Rectal smooth muscle tissue (tissue), 1 donor: ENCODE results near the gene MINAR1.

Experiments
- H3K27ac ChIP-seq: one replicate; pipeline ENCODE4 v1.7.0; 2013; ENCODE audit warnings: low read depth, low read length, inconsistent platforms
- H3K27me3 ChIP-seq: one replicate; pipeline ENCODE4 v1.7.0; 2013; ENCODE audit warnings: low read length; ENCODE audit not compliant: control insufficient read depth, insufficient read depth
- H3K36me3 ChIP-seq: one replicate; pipeline ENCODE4 v1.7.0; 2013; ENCODE audit warnings: low read length; ENCODE audit not compliant: control insufficient read depth, insufficient read depth
- H3K4me1 ChIP-seq: one replicate; pipeline ENCODE4 v1.7.0; 2013; ENCODE audit warnings: low read length; ENCODE audit not compliant: control insufficient read depth, insufficient read depth
- H3K4me3 ChIP-seq: one replicate; pipeline ENCODE4 v1.7.0; 2013; ENCODE audit warnings: low read length
- H3K9ac ChIP-seq: one replicate; pipeline ENCODE4 v1.7.0; 2013; ENCODE audit warnings: low read length

Gene MINAR1

DNA sequence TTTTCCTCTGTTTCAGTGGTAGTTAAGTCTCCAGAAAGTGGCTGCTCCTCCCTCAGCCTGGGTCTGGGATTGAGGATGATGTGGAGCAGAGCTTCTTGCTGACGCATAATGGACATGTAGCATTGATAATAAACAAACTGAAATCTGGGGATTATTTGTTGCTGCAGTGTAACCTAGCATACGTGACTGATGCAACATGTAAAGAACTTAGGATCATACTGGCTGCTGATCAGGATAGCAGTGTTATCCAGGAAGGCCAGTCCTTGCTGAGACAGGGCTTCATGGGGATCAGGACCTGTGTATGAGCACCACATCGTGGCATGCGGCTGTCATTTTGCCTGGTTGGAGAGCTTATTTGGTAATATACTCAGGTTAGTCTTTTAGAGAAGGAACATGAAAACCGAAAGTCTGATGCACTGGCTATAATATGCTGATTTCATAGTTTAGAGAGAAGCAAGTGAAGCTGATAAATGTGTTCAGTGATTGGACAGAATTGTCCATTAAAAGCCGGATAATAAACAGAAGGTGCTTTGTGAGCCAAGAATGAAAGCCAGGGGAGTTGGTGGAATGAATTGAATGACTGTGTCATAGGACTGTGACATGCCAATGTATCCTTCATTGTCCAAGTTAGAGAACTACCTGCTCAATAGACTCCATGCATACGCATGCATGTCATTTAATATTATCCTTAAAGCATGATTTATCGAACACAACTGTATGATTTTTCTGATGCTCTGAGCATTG lies 4.1 kb downstream of the MINAR1 start:
- no peaks in the 10 kb centered on the region for H3K36me3 ChIP-seq
- peaks cover 7% of the 10 kb centered on the region for H3K27me3 ChIP-seq
- no peaks in the 10 kb centered on the region for H3K4me1 ChIP-seq
- H3K9ac ChIP-seq = no peak overlapping the region
- H3K27ac ChIP-seq = no peak overlapping the region
- H3K4me3 ChIP-seq = no peak overlapping the region

DNA sequence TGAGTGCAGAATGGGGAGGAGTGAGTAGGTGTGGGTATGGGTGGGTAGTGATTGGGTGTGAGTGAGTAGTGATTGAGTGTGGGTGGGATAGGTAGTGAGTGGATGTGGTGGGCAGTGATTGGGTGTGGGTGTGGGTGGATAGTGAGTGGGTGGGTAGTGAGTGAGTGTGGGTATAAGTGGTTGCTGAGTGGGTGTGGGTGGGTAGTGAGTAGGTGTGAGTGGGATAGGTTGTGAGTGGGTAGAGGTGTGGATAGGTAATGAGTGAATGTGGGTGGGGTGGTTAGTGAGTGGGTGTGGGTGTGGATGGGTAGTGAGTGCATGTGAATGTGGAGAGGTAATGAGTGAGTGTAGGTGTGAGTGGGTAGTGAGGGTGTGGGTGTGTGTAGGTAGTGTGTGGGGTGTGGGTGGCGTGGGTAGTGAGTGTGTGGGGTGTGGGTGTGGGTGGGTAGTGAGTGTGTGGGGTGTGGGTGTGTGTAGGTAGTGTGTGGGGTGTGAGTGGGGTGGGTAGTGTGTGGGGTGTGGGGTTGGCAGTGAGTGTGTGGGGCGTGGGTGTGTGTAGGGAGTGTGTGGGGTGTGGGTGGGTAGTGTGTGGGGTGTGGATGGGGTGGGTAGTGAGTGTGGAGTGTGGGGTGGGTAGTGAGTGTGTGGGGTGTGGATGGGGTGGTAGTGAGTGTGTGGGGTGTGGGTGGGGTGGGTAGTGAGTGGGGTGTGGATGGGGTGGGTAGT lies 5.3 kb downstream of the MINAR1 start:
- no peaks in the 10 kb centered on the region for H3K36me3 ChIP-seq
- H3K27me3 ChIP-seq = peaks cover 5% of the 10 kb centered on the region
- H3K9ac ChIP-seq = no peak overlapping the region
- no peak overlapping the region for H3K27ac ChIP-seq
- H3K4me1 ChIP-seq = no peaks in the 10 kb centered on the region
- no peak overlapping the region for H3K4me3 ChIP-seq

DNA sequence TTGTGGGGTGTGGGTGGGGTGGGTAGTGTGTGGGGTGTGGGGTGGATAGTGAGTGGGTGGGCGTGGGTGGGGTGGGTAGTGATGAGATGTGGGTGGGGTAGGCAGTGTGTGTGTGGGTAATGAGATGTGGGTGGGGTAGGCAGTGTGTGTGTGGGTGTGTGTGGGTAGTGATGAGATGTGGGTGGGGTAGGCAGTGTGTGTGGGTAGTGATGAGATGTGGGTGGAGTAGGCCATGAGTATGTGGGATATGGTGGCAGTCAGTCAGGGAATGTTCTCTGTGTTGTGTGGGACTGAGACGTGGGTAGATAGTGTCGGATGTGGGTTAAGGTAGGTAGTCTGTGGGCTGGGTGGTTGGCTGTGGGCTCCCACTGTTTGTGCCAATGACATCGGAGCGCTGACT lies 7.1 kb downstream of the MINAR1 start:
- H3K27me3 ChIP-seq = no peaks in the 10 kb centered on the region

DNA sequence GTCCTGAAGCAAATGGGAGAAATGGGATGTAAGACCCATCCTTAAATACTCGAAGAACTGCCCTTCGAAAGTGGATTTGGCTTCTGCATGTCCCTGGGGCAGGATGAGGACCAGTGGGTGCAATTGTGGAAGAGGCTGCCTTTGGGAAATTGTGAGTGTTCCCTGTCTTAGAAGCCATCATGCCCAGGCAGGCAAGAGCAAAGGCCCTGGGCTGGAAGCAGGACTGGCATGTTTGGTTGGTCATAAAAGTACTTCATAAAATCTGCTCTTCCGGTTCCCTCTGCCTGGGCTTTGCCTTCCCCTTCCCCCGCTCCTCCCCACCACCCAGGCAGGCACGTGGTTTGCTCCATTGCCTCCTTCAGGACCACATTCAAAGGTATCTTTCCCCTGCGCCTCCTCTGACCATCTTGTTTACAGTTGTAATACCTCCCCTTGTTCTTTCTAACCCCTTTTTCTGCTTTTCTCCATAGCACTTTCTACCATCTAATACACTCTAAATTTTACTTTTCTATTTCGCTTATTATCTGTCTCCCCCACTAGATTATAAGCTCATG lies 8.3 kb downstream of the MINAR1 start:
- no peak overlapping the region for H3K4me3 ChIP-seq
- no peak overlapping the region for H3K27ac ChIP-seq
- H3K4me1 ChIP-seq = no peaks in the 10 kb centered on the region
- H3K36me3 ChIP-seq = no peaks in the 10 kb centered on the region
- no peaks in the 10 kb centered on the region for H3K27me3 ChIP-seq
- H3K9ac ChIP-seq = no peak overlapping the region

More for the DNA sequence above, 7.1 kb downstream of the MINAR1 start:
- Histone ChIP-seq H3K4me1 (no peaks in the 10 kb centered on the region), H3K4me3 (no peak overlapping the region), H3K36me3 (no peaks in the 10 kb centered on the region), H3K9ac (no peak overlapping the region), H3K27ac (no peak overlapping the region)

DNA sequence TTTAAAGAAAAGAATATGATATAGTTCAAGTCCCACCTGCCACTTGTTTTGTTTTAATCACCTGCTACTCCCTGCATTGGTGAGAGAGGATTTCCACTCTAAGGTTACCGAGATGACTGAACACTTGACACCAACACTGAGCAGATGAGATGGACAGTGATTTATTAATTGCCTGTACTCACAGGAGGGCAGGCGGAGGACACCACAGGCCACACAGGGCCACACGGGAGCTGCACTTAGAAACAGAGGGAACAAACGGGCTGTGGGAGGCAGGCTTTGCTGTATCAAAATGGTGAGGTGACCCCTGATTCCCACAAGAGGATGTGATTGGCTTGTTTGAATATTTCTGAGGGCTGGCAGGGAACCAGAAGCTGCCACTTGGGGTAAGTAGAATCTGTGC lies 10.8 kb downstream of the MINAR1 start:
- Histone ChIP-seq H3K4me1 (no peaks in the 10 kb centered on the region), H3K36me3 (no peaks in the 10 kb centered on the region), H3K9ac (no peak overlapping the region), H3K27ac (no peak overlapping the region), H3K4me3 (no peak overlapping the region), H3K27me3 (no peaks in the 10 kb centered on the region)

DNA sequence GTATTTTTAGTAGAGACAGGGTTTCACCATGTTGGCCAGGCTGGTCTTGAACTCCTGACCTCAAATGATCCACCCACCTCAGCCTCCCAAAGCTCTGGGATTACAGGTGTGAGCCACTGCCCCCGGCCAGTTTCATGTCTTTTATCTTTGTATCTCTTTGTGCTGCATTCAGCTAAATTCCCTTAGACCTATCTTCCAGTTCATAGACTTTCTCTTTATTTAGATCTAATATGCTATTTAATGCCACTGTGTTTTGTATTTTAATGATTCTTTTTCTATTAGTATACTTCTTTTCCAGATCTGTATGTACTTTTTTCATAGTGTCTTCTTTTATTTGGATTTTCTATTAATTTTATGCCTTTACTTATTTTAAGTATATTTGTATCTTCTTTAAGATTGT lies 14.9 kb downstream of the MINAR1 start:
- H3K36me3 ChIP-seq = no peaks in the 10 kb centered on the region
- no peaks in the 10 kb centered on the region for H3K4me1 ChIP-seq
- H3K27me3 ChIP-seq = no peaks in the 10 kb centered on the region
- no peak overlapping the region for H3K4me3 ChIP-seq
- no peak overlapping the region for H3K27ac ChIP-seq
- no peak overlapping the region for H3K9ac ChIP-seq

DNA sequence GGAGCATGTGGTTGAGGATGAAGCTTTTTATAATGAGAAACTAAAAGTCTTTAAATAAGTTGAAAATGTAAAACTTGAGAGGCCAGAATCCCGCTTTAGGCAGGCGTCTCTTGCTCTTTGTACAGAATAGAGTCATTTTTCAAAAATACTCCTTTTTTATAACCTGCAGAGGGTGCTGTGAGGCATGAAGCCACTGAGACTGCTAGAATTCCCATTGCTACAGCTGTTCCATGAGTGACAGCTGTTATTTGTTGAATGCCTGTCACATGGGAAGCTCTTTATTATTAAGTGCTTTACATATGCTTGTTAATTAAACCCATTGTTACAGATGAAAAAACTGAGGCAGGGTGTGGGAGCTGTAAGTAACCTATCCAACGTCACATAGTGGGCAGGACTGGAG lies 18.5 kb downstream of the MINAR1 start:
- H3K27me3 ChIP-seq = no peaks in the 10 kb centered on the region
- no peak overlapping the region for H3K27ac ChIP-seq
- H3K4me1 ChIP-seq = no peaks in the 10 kb centered on the region
- no peak overlapping the region for H3K4me3 ChIP-seq
- no peaks in the 10 kb centered on the region for H3K36me3 ChIP-seq
- no peak overlapping the region for H3K9ac ChIP-seq

DNA sequence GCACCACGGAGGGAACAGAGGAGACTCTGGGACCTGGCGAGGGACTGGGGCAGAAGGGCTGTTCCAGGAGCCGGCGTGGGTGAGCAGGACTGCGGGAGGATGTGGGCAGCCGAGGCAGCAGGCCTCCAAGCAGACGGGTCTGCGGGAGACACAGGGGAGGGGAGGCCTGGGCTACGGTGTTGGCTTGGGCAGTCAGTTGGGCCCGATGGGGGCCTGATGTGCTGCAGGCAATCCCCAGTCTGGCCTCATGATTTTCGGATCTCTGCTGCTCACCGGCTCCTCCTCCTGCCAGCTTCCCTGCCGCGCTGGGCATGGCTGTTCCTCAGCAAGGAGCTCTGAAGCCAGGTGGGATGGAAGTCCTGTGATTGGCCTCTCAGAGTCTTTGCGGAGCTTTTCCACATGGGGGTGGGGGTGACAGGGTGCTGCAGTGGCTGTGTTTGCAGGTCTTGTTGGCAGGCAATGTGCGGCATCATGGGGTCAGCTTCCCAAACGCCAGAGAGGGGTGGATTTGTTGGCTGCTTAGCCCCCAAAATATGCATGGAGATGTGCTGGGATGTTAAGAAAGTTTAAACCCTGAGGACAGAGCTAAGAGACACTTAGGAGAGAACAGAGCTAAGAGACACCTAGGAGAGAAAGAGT lies 19.3 kb downstream of the MINAR1 start:
- Histone ChIP-seq H3K27me3 (peaks cover 2% of the 10 kb centered on the region), H3K4me3 (no peak overlapping the region), H3K4me1 (no peaks in the 10 kb centered on the region), H3K36me3 (no peaks in the 10 kb centered on the region), H3K27ac (no peak overlapping the region), H3K9ac (no peak overlapping the region)

DNA sequence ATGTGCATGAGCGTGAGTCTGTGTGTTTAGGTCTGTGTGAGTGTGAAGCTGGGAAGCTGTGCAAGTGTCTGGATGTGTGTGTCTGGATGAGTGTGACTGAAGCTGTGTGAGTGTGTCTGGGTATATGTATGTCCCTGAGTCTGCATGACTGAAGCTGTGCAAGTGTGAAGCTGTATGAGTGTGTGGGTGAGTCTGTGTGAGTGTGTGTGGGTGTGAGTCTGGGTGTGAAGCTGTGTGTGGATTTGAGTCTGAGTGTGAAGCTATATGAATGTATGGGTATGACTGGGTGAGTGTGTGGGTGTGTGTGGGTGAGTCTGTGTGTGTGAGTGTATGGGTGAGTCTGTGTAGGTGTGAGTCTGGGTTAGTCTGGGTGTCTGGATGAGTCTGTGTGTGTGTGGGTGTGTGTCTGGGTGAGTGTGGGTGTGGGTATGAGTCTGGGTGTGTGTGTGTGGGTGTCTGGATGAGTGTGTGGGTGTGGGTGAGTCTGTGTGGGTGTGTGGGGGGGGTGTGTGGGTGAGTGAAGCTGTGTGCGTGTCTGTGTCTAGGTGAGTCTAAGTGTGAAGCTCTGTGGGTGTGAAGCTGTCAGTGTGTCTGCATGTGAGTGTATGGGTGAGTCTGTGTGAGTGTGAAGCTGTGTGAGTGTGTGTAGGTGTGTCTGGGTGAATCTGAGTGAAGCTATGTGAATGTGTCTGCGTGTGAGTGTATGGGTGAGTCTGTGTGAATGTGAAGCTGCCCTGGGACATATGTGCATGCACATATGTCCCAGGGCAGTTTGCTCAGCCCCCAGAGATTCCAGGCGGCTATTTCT lies 20.3 kb downstream of the MINAR1 start:
- Histone ChIP-seq H3K27ac (no peak overlapping the region), H3K9ac (no peak overlapping the region), H3K4me1 (no peaks in the 10 kb centered on the region), H3K36me3 (no peaks in the 10 kb centered on the region), H3K4me3 (no peak overlapping the region), H3K27me3 (peaks cover 2% of the 10 kb centered on the region)

DNA sequence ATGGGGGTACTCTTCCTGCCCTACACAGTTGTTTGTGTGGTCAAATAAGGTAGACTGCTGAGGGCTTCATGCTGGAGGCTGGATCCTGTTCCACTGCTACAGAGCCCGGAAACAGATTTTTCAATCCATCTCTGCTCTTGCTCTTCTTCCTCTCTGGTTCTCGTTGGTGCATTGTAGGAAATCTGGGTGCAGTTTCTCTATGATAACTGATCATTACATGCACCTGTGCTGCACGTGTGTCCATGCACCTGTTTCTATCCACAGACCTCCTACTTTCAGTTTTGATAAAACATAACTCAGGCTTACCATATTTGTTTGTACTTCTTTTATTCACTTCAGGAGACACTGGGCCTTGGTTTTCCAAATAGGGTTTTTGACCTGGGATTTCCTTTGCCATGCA lies 21.3 kb downstream of the MINAR1 start:
- Histone ChIP-seq H3K4me1 (no peaks in the 10 kb centered on the region), H3K4me3 (no peak overlapping the region), H3K27ac (no peak overlapping the region), H3K9ac (no peak overlapping the region), H3K27me3 (peaks cover 2% of the 10 kb centered on the region), H3K36me3 (no peaks in the 10 kb centered on the region)

DNA sequence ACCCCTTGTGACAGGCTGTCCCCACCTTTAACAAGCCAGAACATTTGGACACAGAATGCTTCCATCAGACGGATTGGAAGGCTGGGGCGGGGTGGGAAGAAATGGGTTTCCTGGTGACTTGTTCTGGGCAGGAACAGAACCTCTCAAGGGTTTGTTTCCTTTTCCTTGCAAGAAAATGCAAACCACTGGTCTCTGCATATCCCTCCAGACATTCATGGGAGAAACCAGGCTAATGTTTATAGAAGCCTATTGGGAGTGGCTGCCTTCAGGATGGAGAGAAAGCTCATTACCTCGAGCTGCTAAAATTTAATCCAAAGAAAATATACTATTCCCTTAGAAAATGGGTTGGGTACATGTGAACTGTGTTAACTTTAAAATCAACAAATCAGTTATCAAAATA lies 21.9 kb downstream of the MINAR1 start:
- H3K4me3 ChIP-seq = no peak overlapping the region
- no peaks in the 10 kb centered on the region for H3K36me3 ChIP-seq
- no peaks in the 10 kb centered on the region for H3K4me1 ChIP-seq
- no peak overlapping the region for H3K9ac ChIP-seq
- peaks cover 2% of the 10 kb centered on the region for H3K27me3 ChIP-seq
- no peak overlapping the region for H3K27ac ChIP-seq

DNA sequence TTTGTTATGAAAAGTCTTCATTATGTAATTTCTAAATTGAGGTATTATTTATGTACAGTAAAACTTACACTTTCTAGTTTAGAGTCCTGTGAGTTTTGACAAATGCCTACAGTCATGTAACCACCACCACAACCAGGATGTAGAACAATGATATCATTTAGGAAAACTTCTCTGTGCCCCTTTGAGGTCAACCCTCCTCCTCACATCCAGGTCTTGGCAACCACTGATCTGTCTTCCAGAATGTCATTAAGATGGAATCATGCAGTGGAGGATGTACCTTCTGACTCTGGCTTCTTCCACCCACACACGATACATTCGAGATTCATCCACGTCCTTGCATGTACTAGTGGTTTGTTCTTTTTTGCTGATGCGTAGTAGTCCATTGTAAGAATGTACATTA lies 23.2 kb downstream of the MINAR1 start:
- Histone ChIP-seq H3K27me3 (peaks cover 2% of the 10 kb centered on the region), H3K9ac (no peak overlapping the region), H3K36me3 (no peaks in the 10 kb centered on the region), H3K27ac (no peak overlapping the region), H3K4me3 (no peak overlapping the region), H3K4me1 (no peaks in the 10 kb centered on the region)
